Calu3 (cell line): Measurements from ENCODE around the gene SLC6A9. TPM values are rescaled to one million over a fixed set of nuclear protein-coding genes. Genes with fewer than 3 reads are reported as not detected.

Experiments
- BruUV-seq: library from RNA; stranded (reverse); fragments of 400-500 nt; replicated peaks from 2 replicates; lab custom pipeline; 2021; lab: Mats Ljungman, UMichigan
- CTCF ChIA-PET: fragments of 300-600 bp; sonication (Branson Sonifier 250); formaldehyde crosslinking; loops from one replicate; lab custom pipeline; 2022; ENCODE audit warnings: antibody characterized with exemption; lab: Charles Lee
- DNase-seq: peaks from one replicate; pipeline ENCODE4 v3.0.0; 2022
- H3K27ac Mint-ChIP-seq: one replicate; pipeline ENCODE4 v1.8.0; 2022; ENCODE audit warnings: mixed read lengths; ENCODE audit not compliant: unreplicated experiment
- H3K27me3 Mint-ChIP-seq: one replicate; pipeline ENCODE4 v1.8.0; 2022; ENCODE audit warnings: mixed read lengths; ENCODE audit not compliant: unreplicated experiment
- H3K36me3 Mint-ChIP-seq: one replicate; pipeline ENCODE4 v1.8.0; 2022; ENCODE audit warnings: mild to moderate bottlenecking, moderate library complexity, mixed read lengths; ENCODE audit not compliant: insufficient read depth, unreplicated experiment
- H3K4me1 Mint-ChIP-seq: one replicate; pipeline ENCODE4 v1.8.0; 2022; ENCODE audit warnings: mild to moderate bottlenecking, low read depth, mixed read lengths; ENCODE audit not compliant: unreplicated experiment
- H3K4me3 Mint-ChIP-seq: one replicate; pipeline ENCODE4 v1.8.0; 2022; ENCODE audit warnings: mild to moderate bottlenecking, low read depth, moderate library complexity, mixed read lengths; ENCODE audit not compliant: unreplicated experiment
- H3K9me3 Mint-ChIP-seq: one replicate; pipeline ENCODE4 v1.8.0; 2022; ENCODE audit warnings: low read depth, mixed read lengths; ENCODE audit not compliant: unreplicated experiment
- intact Hi-C: fragments of 100-400 bp; cut with micrococcal nuclease; formaldehyde crosslinking; loops from one replicate; pipeline ENCODE4 v1.10.0; 2022; ENCODE audit not compliant: unreplicated experiment
- total RNA-seq: library from RNA; stranded (reverse); gene quantifications from 2 replicates; pipeline ENCODE4 v1.2.3, GENCODE V29; 2022
- TF ChIP-seq, protein P1 (sequence below): fragments of 200-600 bp; IDR thresholded peaks from one replicate; pipeline ENCODE4 v1.8.0; 2022; ENCODE audit warnings: antibody characterized with exemption; ENCODE audit not compliant: unreplicated experiment

The SLC6A9 gene
- total RNA-seq, 1 experiment from 2014 or later: 18.2 TPM

DNA sequence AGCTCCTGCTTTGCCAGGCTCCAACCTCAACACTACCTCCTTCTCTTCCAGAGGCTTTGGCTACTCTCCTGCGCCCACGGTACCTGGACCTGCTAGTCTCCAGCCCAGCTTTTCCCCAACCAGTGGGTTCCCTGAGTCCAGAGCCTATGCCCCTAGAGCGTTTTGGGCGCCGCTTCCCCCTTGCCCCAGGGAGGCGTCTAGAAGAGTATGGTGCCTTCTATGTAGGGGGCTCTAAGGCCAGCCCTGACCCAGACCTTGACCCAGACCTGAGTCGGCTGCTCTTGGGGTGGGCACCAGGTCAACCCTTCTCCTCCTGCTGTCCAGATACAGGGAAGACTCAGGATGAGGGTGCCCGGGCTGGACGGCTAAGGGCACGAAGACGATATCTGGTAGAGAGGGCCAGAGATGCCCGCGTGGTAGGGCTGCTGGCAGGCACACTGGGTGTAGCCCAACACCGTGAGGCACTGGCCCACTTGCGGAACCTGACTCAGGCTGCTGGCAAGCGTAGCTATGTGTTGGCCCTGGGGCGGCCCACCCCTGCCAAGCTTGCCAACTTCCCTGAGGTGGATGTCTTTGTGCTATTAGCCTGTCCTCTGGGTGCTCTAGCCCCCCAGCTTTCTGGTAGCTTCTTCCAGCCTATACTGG lies 59.8 kb downstream of the SLC6A9 start:
- Mint-ChIP-seq H3K4me3 (peak overlapping the region; percentile 98), H3K36me3 (peaks cover 55% of the 10 kb centered on the region), H3K9me3 (no peaks in the 10 kb centered on the region), H3K4me1 (peaks cover 30% of the 10 kb centered on the region), H3K27ac (no peak overlapping the region), H3K27me3 (no peaks in the 10 kb centered on the region)
- intact Hi-C loops: no loop called here
- BruUV-seq: no TSS peak
- TF ChIP-seq, protein P1, sequence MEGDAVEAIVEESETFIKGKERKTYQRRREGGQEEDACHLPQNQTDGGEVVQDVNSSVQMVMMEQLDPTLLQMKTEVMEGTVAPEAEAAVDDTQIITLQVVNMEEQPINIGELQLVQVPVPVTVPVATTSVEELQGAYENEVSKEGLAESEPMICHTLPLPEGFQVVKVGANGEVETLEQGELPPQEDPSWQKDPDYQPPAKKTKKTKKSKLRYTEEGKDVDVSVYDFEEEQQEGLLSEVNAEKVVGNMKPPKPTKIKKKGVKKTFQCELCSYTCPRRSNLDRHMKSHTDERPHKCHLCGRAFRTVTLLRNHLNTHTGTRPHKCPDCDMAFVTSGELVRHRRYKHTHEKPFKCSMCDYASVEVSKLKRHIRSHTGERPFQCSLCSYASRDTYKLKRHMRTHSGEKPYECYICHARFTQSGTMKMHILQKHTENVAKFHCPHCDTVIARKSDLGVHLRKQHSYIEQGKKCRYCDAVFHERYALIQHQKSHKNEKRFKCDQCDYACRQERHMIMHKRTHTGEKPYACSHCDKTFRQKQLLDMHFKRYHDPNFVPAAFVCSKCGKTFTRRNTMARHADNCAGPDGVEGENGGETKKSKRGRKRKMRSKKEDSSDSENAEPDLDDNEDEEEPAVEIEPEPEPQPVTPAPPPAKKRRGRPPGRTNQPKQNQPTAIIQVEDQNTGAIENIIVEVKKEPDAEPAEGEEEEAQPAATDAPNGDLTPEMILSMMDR: no peak
- CTCF ChIA-PET: no interaction called here
- no peak for DNase-seq

DNA sequence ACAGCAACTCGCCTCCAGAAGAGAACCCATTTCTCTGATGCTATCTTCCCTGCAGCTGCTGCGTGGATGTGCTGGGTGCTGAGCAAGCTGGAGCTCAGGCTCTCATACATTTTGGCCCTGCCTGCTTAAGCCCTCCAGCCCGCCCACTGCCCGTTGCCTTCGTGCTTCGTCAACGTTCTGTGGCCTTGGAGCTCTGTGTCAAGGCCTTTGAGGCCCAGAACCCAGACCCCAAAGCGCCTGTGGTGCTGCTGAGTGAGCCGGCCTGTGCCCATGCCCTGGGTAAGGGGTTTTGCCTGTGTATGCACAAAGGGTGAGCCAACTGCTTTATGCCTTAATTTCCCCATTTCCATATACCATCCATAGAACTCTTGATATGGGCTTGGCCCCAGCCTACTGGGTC lies 60.4 kb downstream of the SLC6A9 start:
- intact Hi-C loops: no loop called here
- DNase-seq: no peak
- CTCF ChIA-PET: no interaction called here
- Mint-ChIP-seq H3K27ac (no peak overlapping the region), H3K4me3 (peak overlapping the region; percentile 98), H3K27me3 (no peaks in the 10 kb centered on the region), H3K4me1 (peaks cover 24% of the 10 kb centered on the region), H3K36me3 (peaks cover 49% of the 10 kb centered on the region), H3K9me3 (no peaks in the 10 kb centered on the region)
- TF ChIP-seq, protein P1: no peak
- BruUV-seq: no TSS peak

DNA sequence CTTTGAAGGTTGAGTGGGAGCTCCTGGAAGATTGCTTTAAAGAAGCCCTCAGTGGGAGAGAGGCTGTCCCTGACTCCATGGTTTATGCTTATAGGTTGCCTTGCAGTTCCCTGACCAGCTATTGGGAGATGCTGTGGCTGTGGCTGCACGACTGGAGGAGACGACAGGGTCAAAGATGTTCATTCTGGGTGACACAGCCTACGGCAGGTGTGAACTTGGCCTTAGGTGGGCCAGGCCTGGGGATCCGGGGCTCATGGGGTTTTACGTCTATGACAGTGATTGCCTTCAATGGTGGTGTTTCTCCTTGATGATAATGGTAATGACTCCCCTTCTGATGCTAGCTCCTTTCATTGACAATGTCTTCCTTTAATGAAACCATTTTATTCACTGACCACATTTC lies 60.8 kb downstream of the SLC6A9 start:
- TF ChIP-seq, protein P1: no peak
- H3K36me3 Mint-ChIP-seq: peaks cover 45% of the 10 kb centered on the region
- intact Hi-C loops: no loop called here
- no peak for DNase-seq
- H3K4me1 Mint-ChIP-seq: peaks cover 23% of the 10 kb centered on the region
- BruUV-seq: no TSS peak
- H3K9me3 Mint-ChIP-seq: no peaks in the 10 kb centered on the region
- H3K4me3 Mint-ChIP-seq: peak overlapping the region; percentile 98
- CTCF ChIA-PET: interaction anchor here (0.7 to 1.0 kb wide), 3 partner anchors 21 to 1628 kb away, joined by 3 read pairs; no protein-coding TSS in a partner anchor
- H3K27me3 Mint-ChIP-seq: no peaks in the 10 kb centered on the region
- peak overlapping the region; percentile 74 for H3K27ac Mint-ChIP-seq

DNA sequence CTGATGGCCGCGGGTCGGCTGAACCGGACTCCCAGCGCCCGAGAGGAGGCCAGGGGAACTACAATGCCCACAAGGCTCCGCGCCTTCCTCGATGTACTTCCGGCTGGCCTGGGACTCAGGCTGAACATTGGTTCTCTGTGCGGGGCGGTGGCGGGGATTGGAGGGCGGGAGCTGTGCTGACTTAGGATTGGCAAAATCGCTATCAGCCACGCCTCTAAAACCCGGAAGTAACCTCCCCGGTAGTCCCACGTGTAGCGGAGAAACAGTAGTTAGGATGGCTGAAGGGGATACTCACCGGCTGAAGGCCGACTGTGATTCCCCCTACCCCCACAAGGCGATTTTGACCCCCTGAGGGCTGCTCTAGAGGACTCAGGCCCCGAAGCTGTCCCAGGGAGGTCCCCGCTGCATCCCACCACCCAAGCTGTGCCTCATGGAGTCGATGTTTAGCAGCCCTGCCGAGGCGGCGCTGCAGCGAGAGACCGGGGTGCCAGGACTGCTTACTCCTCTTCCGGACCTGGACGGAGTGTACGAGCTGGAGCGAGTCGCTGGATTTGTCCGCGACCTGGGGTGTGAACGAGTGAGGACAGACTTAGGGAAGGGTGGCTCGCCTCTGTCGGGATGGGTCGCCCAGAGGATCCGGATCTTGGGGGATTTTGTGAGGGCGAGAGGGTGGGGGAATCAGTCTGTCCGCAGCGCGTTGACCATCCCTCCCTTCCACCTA lies 61.4 kb downstream of the SLC6A9 start, which contains the start of gene DPH2:
Gene DPH2 (plus strand): TSS at position 265 of the 721 bp plus-strand sequence. CDS start 166 bp downstream, at position 431.
- TF ChIP-seq, protein P1: no peak
- Mint-ChIP-seq H3K4me1 (peaks cover 23% of the 10 kb centered on the region), H3K36me3 (peaks cover 39% of the 10 kb centered on the region), H3K27ac (peak within 1 kb of the TSS; percentile 74), H3K9me3 (no peaks in the 10 kb centered on the region), H3K27me3 (no peaks in the 10 kb centered on the region), H3K4me3 (peak within 1 kb of the TSS; percentile 98)
- CTCF ChIA-PET: interaction anchor here (0.6 to 1.0 kb wide), 7 partner anchors 14 to 1628 kb away, joined by 3 to 6 read pairs (median 3); partner anchors contain the start of gene IPO13
- intact Hi-C loops: no loop called here
- DNase-seq: peak; percentile 94
- TSS peak; percentile 64 for BruUV-seq
